Measurements from ENCODE around the gene MORN4.

GRCh38 chr10:97577701-97578100 lies 55.6 kb downstream of the MORN4 start:
- TF ChIP-seq CTCF (IDR thresholded peaks at IDR 0.05; ENCODE audit: insufficient read depth, low read length, poor library complexity, severe bottlenecking) (no peak), EZH2phosphoT487 (conservative IDR thresholded peaks at IDR 0.05; ENCODE audit: low read length) (no peak)
